ENCODE results near the gene MAMLD1.

MAMLD1 gene

GRCh38 chrX:150533863-150534262 is 170.7 kb downstream of the MAMLD1 start:
- ATAC-seq, result no peak
- Mint-ChIP-seq H3K9me3 (peaks cover 12 to 26% of the 10 kb centered on the region in 2 donors), H3K4me3 (no peak overlapping the region), H3K27me3 (no peaks in the 10 kb centered on the region), H3K4me1 (no peaks in the 10 kb centered on the region), H3K27ac (no peak overlapping the region)
- DNase-seq, result no peak

GRCh38 chrX:150536455-150537116 is 173.5 kb downstream of the MAMLD1 start:
- Mint-ChIP-seq H3K4me1 (no peaks in the 10 kb centered on the region), H3K4me3 (no peak overlapping the region), H3K27ac (no peak overlapping the region), H3K9me3 (peaks cover 12 to 26% of the 10 kb centered on the region in 2 donors), H3K27me3 (no peaks in the 10 kb centered on the region)
- DNase-seq (no peak), ATAC-seq (no peak)

- H3K9me3 Mint-ChIP-seq, result peaks cover 12 to 26% of the 10 kb centered on the region in 2 donors
- no peak for ATAC-seq
- no peak for DNase-seq
- no peaks in the 10 kb centered on the region for H3K27me3 Mint-ChIP-seq
- H3K4me1 Mint-ChIP-seq, result no peaks in the 10 kb centered on the region
- H3K4me3 Mint-ChIP-seq, result no peak overlapping the region
- H3K27ac Mint-ChIP-seq, result no peak overlapping the region
Measured at GRCh38 chrX:150537851-150538250, 174.7 kb downstream of the MAMLD1 start.

GRCh38 chrX:150540965-150541364 is 177.8 kb downstream of the MAMLD1 start:
- H3K27me3 Mint-ChIP-seq, result no peaks in the 10 kb centered on the region
- H3K27ac Mint-ChIP-seq, result no peak overlapping the region
- H3K4me3 Mint-ChIP-seq, result no peak overlapping the region
- DNase-seq (no peak), ATAC-seq (no peak)
- H3K9me3 Mint-ChIP-seq, result peaks cover 0 to 7% of the 10 kb centered on the region in 2 donors
- peaks cover 7% of the 10 kb centered on the region for H3K4me1 Mint-ChIP-seq

- Mint-ChIP-seq H3K4me1 (peaks cover 22% of the 10 kb centered on the region), H3K27ac (no peak overlapping the region)
- ATAC-seq, result no peak
Measured at GRCh38 chrX:150542846-150543229, 179.7 kb downstream of the MAMLD1 start.

GRCh38 chrX:150543230-150544155 is 180.4 kb downstream of the MAMLD1 start:
- Mint-ChIP-seq H3K4me3 (no peak overlapping the region), H3K27me3 (no peaks in the 10 kb centered on the region), H3K9me3 (no peaks in the 10 kb centered on the region), H3K4me1 (peaks cover 27% of the 10 kb centered on the region), H3K27ac (no peak overlapping the region)
- DNase-seq (no peak), ATAC-seq (peak; percentile 46)

More at GRCh38 chrX:150542846-150543229, 179.7 kb downstream of the MAMLD1 start:
- no peak for DNase-seq
- H3K9me3 Mint-ChIP-seq, result no peaks in the 10 kb centered on the region
- H3K27me3 Mint-ChIP-seq, result no peaks in the 10 kb centered on the region
- H3K4me3 Mint-ChIP-seq, result no peak overlapping the region

- Mint-ChIP-seq H3K27me3 (no peaks in the 10 kb centered on the region), H3K27ac (no peak overlapping the region), H3K9me3 (no peaks in the 10 kb centered on the region), H3K4me1 (peaks cover 33% of the 10 kb centered on the region), H3K4me3 (no peak overlapping the region)
- ATAC-seq (no peak), DNase-seq (no peak)
Measured at GRCh38 chrX:150544222-150544787, 181.2 kb downstream of the MAMLD1 start.

GRCh38 chrX:150544835-150545770 is 182.0 kb downstream of the MAMLD1 start:
- Mint-ChIP-seq H3K4me3 (no peak overlapping the region), H3K4me1 (peaks cover 34% of the 10 kb centered on the region), H3K27ac (no peak overlapping the region), H3K9me3 (no peaks in the 10 kb centered on the region), H3K27me3 (no peaks in the 10 kb centered on the region)
- ATAC-seq, result no peak
- DNase-seq, result no peak

GRCh38 chrX:150546711-150547153 is 183.6 kb downstream of the MAMLD1 start:
- ATAC-seq (peak; percentile 60), DNase-seq (peak in 1 of 2 donors; percentile 24)
- Mint-ChIP-seq H3K4me1 (peaks cover 34% of the 10 kb centered on the region), H3K27me3 (no peaks in the 10 kb centered on the region), H3K27ac (peak overlapping the region; percentile 74 to 97), H3K4me3 (peak overlapping the region; percentile 70 to 84), H3K9me3 (no peaks in the 10 kb centered on the region)

GRCh38 chrX:150547375-150548115 is 184.4 kb downstream of the MAMLD1 start:
- peaks cover 34% of the 10 kb centered on the region for H3K4me1 Mint-ChIP-seq
- DNase-seq, result peak in 1 of 2 donors; percentile 24
- no peaks in the 10 kb centered on the region for H3K27me3 Mint-ChIP-seq
- ATAC-seq, result peak; percentile 57
- peak overlapping the region in 1 of 2 donors; percentile 97 for H3K27ac Mint-ChIP-seq
- H3K9me3 Mint-ChIP-seq, result no peaks in the 10 kb centered on the region
- H3K4me3 Mint-ChIP-seq, result peak overlapping the region; percentile 83 to 84

- peaks cover 34% of the 10 kb centered on the region for H3K4me1 Mint-ChIP-seq
- ATAC-seq, result no peak
- no peak for DNase-seq
- peak overlapping the region; percentile 83 to 84 for H3K4me3 Mint-ChIP-seq
- H3K27ac Mint-ChIP-seq, result peak overlapping the region in 1 of 2 donors; percentile 72
- H3K27me3 Mint-ChIP-seq, result no peaks in the 10 kb centered on the region
- no peaks in the 10 kb centered on the region for H3K9me3 Mint-ChIP-seq
Measured at GRCh38 chrX:150548251-150548650, 185.1 kb downstream of the MAMLD1 start.

- H3K4me3 Mint-ChIP-seq, result no peak overlapping the region
- H3K27me3 Mint-ChIP-seq, result no peaks in the 10 kb centered on the region
- DNase-seq, result peak in 1 of 2 donors; percentile 32
- no peak overlapping the region for H3K27ac Mint-ChIP-seq
- H3K9me3 Mint-ChIP-seq, result no peaks in the 10 kb centered on the region
- peaks cover 30% of the 10 kb centered on the region for H3K4me1 Mint-ChIP-seq
- ATAC-seq, result peak; percentile 56
Measured at GRCh38 chrX:150548684-150549083, 185.6 kb downstream of the MAMLD1 start.

- peaks cover 17% of the 10 kb centered on the region for H3K4me1 Mint-ChIP-seq
- no peak overlapping the region for H3K4me3 Mint-ChIP-seq
- no peak overlapping the region for H3K27ac Mint-ChIP-seq
Measured at GRCh38 chrX:150551963-150552362, 188.8 kb downstream of the MAMLD1 start.

GRCh38 chrX:150558424-150558823 is 195.3 kb downstream of the MAMLD1 start:
- ATAC-seq (no peak), DNase-seq (no peak)
- Mint-ChIP-seq H3K4me3 (no peak overlapping the region), H3K27ac (no peak overlapping the region), H3K4me1 (no peaks in the 10 kb centered on the region), H3K27me3 (no peaks in the 10 kb centered on the region), H3K9me3 (no peaks in the 10 kb centered on the region)

More at GRCh38 chrX:150551963-150552362, 188.8 kb downstream of the MAMLD1 start:
- Mint-ChIP-seq H3K27me3 (no peaks in the 10 kb centered on the region), H3K9me3 (no peaks in the 10 kb centered on the region)
- DNase-seq, result no peak
- ATAC-seq, result no peak
